ENCODE data around the gene MPC2. TPM values are rescaled to one million over a fixed set of nuclear protein-coding genes. Genes with fewer than 3 reads are reported as not detected.
"Not testable (repeated sequence)": the region's sequence is repeated elsewhere in the genome, so short reads cannot be mapped to it uniquely, and the experiment has no call there.

Gene MPC2
- total RNA-seq, 4 donors from 2014 or later: 88.2 to 140 (median 100.0) TPM

- ATAC-seq (no peak), DNase-seq (no peak)
- in situ Hi-C loops (cut with MboI; ENCODE audit: low sequenced_read_pairs in 4 of 4): no loop called here
- no peaks in the 10 kb centered on the region for H3K27me3 ChIP-seq
- H3K4me3 ChIP-seq: no peak overlapping the region
- H3K4me1 ChIP-seq: no peaks in the 10 kb centered on the region
- TF ChIP-seq CTCF (IDR thresholded peaks at IDR 0.05 in 4 of 5, conservative IDR thresholded peaks at IDR 0.05 in 1 of 5): no peak
- no peak for TF ChIP-seq POLR2A (IDR thresholded peaks at IDR 0.05)
- intact Hi-C loops (cut with DNase I; ENCODE audit: low total_unique reads): no loop called here
- H3K27ac ChIP-seq: no peak overlapping the region
- no peaks in the 10 kb centered on the region for H3K36me3 ChIP-seq
- H3K9me3 ChIP-seq: no peaks in the 10 kb centered on the region
These were observed 43.1 kb downstream of the MPC2 start for GRCh38 chr1:167893798-167894197.

GRCh38 chr1:167890400-167890799, 46.5 kb downstream of the MPC2 start:
- H3K9me3 ChIP-seq: no peaks in the 10 kb centered on the region
- TF ChIP-seq POLR2A (IDR thresholded peaks at IDR 0.05) (no peak), CTCF (IDR thresholded peaks at IDR 0.05 in 4 of 5, conservative IDR thresholded peaks at IDR 0.05 in 1 of 5) (no peak)
- no peaks in the 10 kb centered on the region for H3K4me1 ChIP-seq
- no peaks in the 10 kb centered on the region for H3K36me3 ChIP-seq
- ATAC-seq: no peak
- H3K27ac ChIP-seq: no peak overlapping the region
- no peak for DNase-seq
- H3K27me3 ChIP-seq: no peaks in the 10 kb centered on the region
- H3K4me3 ChIP-seq: no peak overlapping the region
- in situ Hi-C loops (cut with MboI; ENCODE audit: low sequenced_read_pairs in 4 of 4) (no loop called here), intact Hi-C loops (cut with DNase I; ENCODE audit: low total_unique reads) (no loop called here)

- H3K4me1 ChIP-seq; H3K27ac ChIP-seq; H3K27me3 ChIP-seq; intact Hi-C loops (cut with DNase I; ENCODE audit: low total_unique reads); ATAC-seq; H3K36me3 ChIP-seq; H3K4me3 ChIP-seq; H3K9me3 ChIP-seq; DNase-seq; in situ Hi-C loops (cut with MboI; ENCODE audit: low sequenced_read_pairs in 4 of 4): not testable (repeated sequence)
These were observed 49.7 kb downstream of the MPC2 start for GRCh38 chr1:167887187-167887586.

GRCh38 chr1:167882376-167882775, 54.5 kb downstream of the MPC2 start:
- DNase-seq: no peak
- Histone ChIP-seq H3K4me1 (no peaks in the 10 kb centered on the region), H3K27ac (no peak overlapping the region), H3K9me3 (no peaks in the 10 kb centered on the region), H3K4me3 (no peak overlapping the region), H3K27me3 (no peaks in the 10 kb centered on the region), H3K36me3 (no peaks in the 10 kb centered on the region)
- intact Hi-C loops (cut with DNase I; ENCODE audit: low total_unique reads): no loop called here
- ATAC-seq: no peak
- in situ Hi-C loops (cut with MboI; ENCODE audit: low sequenced_read_pairs in 4 of 4): no loop called here
- no peak for TF ChIP-seq CTCF (IDR thresholded peaks at IDR 0.05 in 4 of 5, conservative IDR thresholded peaks at IDR 0.05 in 1 of 5)
- TF ChIP-seq POLR2A (IDR thresholded peaks at IDR 0.05): no peak

GRCh38 chr1:167881786-167882185, 55.1 kb downstream of the MPC2 start:
- no peak overlapping the region for H3K27ac ChIP-seq
- in situ Hi-C loops (cut with MboI; ENCODE audit: low sequenced_read_pairs in 4 of 4): no loop called here
- no peaks in the 10 kb centered on the region for H3K36me3 ChIP-seq
- no peak for TF ChIP-seq CTCF (IDR thresholded peaks at IDR 0.05 in 4 of 5, conservative IDR thresholded peaks at IDR 0.05 in 1 of 5)
- TF ChIP-seq POLR2A (IDR thresholded peaks at IDR 0.05): no peak
- no peak for DNase-seq
- intact Hi-C loops (cut with DNase I; ENCODE audit: low total_unique reads): no loop called here
- no peak for ATAC-seq
- H3K4me1 ChIP-seq: no peaks in the 10 kb centered on the region
- H3K4me3 ChIP-seq: no peak overlapping the region
- no peaks in the 10 kb centered on the region for H3K9me3 ChIP-seq
- H3K27me3 ChIP-seq: no peaks in the 10 kb centered on the region

All from gastrocnemius medialis (tissue), 4 donors.